Lung (tissue), 12 donors: ENCODE data around the gene ELF4. TPM values are rescaled to one million over a fixed set of nuclear protein-coding genes. Genes with fewer than 3 reads are reported as not detected.

Experiments used
- ATAC-seq: fragments of 200-7000 bp; cut with Tn5 transposase; one replicate; pipeline ENCODE4 v1.9.1; 2020; ENCODE audit warnings: moderate number of reproducible peaks; ENCODE audit not compliant: insufficient read depth, low FRiP score
- DNase-seq, 3 donors: peaks; one replicate each; pipeline ENCODE4 v3.0.0-alpha.2; 2013 to 2017
- H3K27ac ChIP-seq, 2 donors: one replicate each; pipeline ENCODE4 v1.5.1; 2013; ENCODE audit warnings: mild to moderate bottlenecking in 2 of 2, moderate library complexity in 2 of 2, control low read depth in 1 of 2, inconsistent platforms in 1 of 2, low read depth in 1 of 2, low read length in 1 of 2
- H3K27me3 ChIP-seq, 3 donors: one replicate each; pipeline ENCODE4 v1.5.1; 2013; ENCODE audit warnings: low read length in 2 of 3; ENCODE audit not compliant: control insufficient read depth in 3 of 3, insufficient read depth in 3 of 3
- H3K36me3 ChIP-seq, 4 donors: one replicate each; pipeline ENCODE4 v1.5.1; 2013; ENCODE audit warnings: low read length in 4 of 4, mild to moderate bottlenecking in 1 of 4, moderate library complexity in 1 of 4; ENCODE audit not compliant: control insufficient read depth in 4 of 4, insufficient read depth in 4 of 4
- H3K4me1 ChIP-seq, 5 donors: one replicate each; pipeline ENCODE4 v1.5.1; 2013; ENCODE audit warnings: low read length in 5 of 5, mild to moderate bottlenecking in 2 of 5, moderate library complexity in 1 of 5; ENCODE audit not compliant: control insufficient read depth in 5 of 5, insufficient read depth in 5 of 5
- H3K4me3 ChIP-seq: one replicate; pipeline ENCODE4 v1.5.1; 2013; ENCODE audit warnings: mild to moderate bottlenecking, control low read depth, moderate library complexity
- H3K9ac ChIP-seq, 2 donors: one replicate each; pipeline ENCODE4 v1.5.1; 2013; ENCODE audit warnings: low read length in 2 of 2, control low read depth in 1 of 2; ENCODE audit not compliant: insufficient read depth in 1 of 2
- H3K9me3 ChIP-seq, 4 donors: one replicate each; pipeline ENCODE4 v1.5.1; 2013; ENCODE audit warnings: low read length in 3 of 4, mild to moderate bottlenecking in 1 of 4, moderate library complexity in 1 of 4; ENCODE audit not compliant: control insufficient read depth in 4 of 4, insufficient read depth in 3 of 4
- WGBS, 2 donors: extraction: QIAGEN DNeasy Blood & Tissue Kit; methylation state at CpG; one replicate each; pipeline ENCODE4 v1.1.7; 2013; 5-methylcytosine and 5-hydroxymethylcytosine counted together
- polyA plus RNA-seq, 2 donors: library from polyadenylated mRNA; stranded (reverse); fragments of 200-250 nt; gene quantifications; one replicate each; pipeline ENCODE4 v1.2.1, GENCODE V29; 2013
- total RNA-seq, 2 donors: library from RNA; depleted of rRNA in 1 of 2; stranded (reverse); fragments of >200 nt in 1 of 2; gene quantifications; one replicate each; pipeline ENCODE4 v1.2.1, GENCODE V29; 2014 to 2021
- TF ChIP-seq, protein P1 (sequence below): IDR thresholded peaks from 2 replicates; pipeline ENCODE4 v1.5.1; 2012; ENCODE audit warnings: mild to moderate bottlenecking; ENCODE audit errors: control extremely low read depth, extremely low read depth
- donor health status: control.
- donor health status: control.
- donor health status: Bipolar disorder and iron deficiency.
- donor health status: healthy.
- donor health status: DM: yes; HTN: yes; CAD: no.

ELF4 gene
- total and polyA plus RNA-seq, 4 donors, result 5.9 to 24.5 (median 16.4) TPM

GRCh38 chrX:130103605-130104004 is 6.7 kb downstream of the ELF4 start:
- H3K4me1 ChIP-seq, result peaks cover 0 to 12% (median 7%) of the 10 kb centered on the region in 5 donors
- WGBS, 2 donors, result 70 to 93% methylated on average over 3 of the region's 3 CpGs
- H3K36me3 ChIP-seq, result no peaks in the 10 kb centered on the region
- no peaks in the 10 kb centered on the region for H3K27me3 ChIP-seq
- peak overlapping the region in 1 of 2 donors; percentile 24 for H3K27ac ChIP-seq
- DNase-seq (no peak), ATAC-seq (no peak)
- H3K9me3 ChIP-seq, result no peaks in the 10 kb centered on the region
- H3K9ac ChIP-seq, result no peak overlapping the region
- TF ChIP-seq, protein P1, sequence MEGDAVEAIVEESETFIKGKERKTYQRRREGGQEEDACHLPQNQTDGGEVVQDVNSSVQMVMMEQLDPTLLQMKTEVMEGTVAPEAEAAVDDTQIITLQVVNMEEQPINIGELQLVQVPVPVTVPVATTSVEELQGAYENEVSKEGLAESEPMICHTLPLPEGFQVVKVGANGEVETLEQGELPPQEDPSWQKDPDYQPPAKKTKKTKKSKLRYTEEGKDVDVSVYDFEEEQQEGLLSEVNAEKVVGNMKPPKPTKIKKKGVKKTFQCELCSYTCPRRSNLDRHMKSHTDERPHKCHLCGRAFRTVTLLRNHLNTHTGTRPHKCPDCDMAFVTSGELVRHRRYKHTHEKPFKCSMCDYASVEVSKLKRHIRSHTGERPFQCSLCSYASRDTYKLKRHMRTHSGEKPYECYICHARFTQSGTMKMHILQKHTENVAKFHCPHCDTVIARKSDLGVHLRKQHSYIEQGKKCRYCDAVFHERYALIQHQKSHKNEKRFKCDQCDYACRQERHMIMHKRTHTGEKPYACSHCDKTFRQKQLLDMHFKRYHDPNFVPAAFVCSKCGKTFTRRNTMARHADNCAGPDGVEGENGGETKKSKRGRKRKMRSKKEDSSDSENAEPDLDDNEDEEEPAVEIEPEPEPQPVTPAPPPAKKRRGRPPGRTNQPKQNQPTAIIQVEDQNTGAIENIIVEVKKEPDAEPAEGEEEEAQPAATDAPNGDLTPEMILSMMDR, result no peak
- H3K4me3 ChIP-seq, result no peak overlapping the region

GRCh38 chrX:130100180-130100579 is 10.1 kb downstream of the ELF4 start:
- Histone ChIP-seq H3K4me1 (peaks cover 0 to 18% (median 7%) of the 10 kb centered on the region in 5 donors), H3K4me3 (no peak overlapping the region), H3K9ac (no peak overlapping the region), H3K27me3 (no peaks in the 10 kb centered on the region), H3K27ac (peak overlapping the region in 1 of 2 donors; percentile 29), H3K9me3 (no peaks in the 10 kb centered on the region), H3K36me3 (no peaks in the 10 kb centered on the region)
- no peak for ATAC-seq
- DNase-seq, result no peak
- 49 to 59% methylated on average over 4 to 5 of the region's 5 CpGs for WGBS, 2 donors
- TF ChIP-seq, protein P1, result no peak

DNA sequence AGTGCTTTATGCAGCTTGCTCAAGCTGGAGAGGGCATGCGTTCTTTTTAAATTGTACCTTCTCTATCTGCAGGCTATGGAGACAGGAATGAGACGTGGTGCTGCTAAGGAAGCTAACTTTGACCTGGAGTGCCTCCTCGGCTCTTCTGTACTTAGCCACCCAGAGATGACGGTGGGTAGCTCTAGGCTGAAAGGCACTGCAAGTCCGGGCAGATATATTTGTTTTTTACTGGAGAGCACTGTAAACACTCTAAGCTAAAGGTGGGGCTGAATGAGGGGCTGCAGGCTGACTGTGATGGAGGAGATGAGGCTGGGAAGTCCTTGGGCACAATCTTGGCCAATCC is 12.1 kb downstream of the ELF4 start:
- Histone ChIP-seq H3K27me3 (no peaks in the 10 kb centered on the region), H3K36me3 (no peaks in the 10 kb centered on the region), H3K4me3 (no peak overlapping the region), H3K9ac (no peak overlapping the region), H3K9me3 (no peaks in the 10 kb centered on the region), H3K27ac (peak overlapping the region in 1 of 2 donors; percentile 23), H3K4me1 (peaks cover 0 to 15% (median 6%) of the 10 kb centered on the region in 5 donors)
- WGBS, 2 donors, result 34 to 45% methylated on average over 5 of the region's 5 CpGs
- TF ChIP-seq, protein P1, result no peak
- DNase-seq (no peak), ATAC-seq (no peak)
